GM12865 (cell line): ENCODE data around the gene CCM2L.

ENCODE experiments used
- DNase-seq: peaks from one replicate; pipeline ENCODE4 v3.0.0; 2010; ENCODE audit warnings: low read depth
- H3K4me3 ChIP-seq: 2 replicates; pipeline ENCODE4 v1.5.1; 2011; ENCODE audit warnings: mild to moderate bottlenecking, low read depth, low read length, control low read depth
- TF ChIP-seq, protein P1 (sequence below): IDR thresholded peaks from 2 replicates; pipeline ENCODE4 v1.5.1; 2011; ENCODE audit warnings: low read length, control low read depth, low read depth, inconsistent platforms; ENCODE audit not compliant: insufficient read depth; ENCODE audit errors: missing control alignments

Gene CCM2L

DNA sequence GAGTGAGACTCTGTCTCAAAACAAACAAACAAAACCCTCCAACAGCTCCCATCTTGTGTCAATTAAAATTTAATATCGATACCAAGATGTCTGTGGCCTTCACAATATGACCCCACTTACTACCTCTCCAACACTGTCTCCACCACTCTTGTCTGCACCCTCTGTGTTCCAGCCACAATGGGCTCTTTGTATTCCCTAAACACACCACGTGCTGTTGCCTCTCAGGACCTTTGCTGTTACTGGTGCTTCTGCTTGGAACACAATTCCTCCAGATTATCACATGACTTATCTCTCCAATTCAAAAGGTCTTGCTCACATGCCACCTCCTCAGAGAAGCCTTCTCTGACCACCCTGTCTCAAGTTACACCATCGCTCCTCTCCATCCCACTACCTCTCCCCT lies 35.8 kb downstream of the CCM2L start:
- H3K4me3 ChIP-seq, result no peak overlapping the region
- TF ChIP-seq, protein P1, sequence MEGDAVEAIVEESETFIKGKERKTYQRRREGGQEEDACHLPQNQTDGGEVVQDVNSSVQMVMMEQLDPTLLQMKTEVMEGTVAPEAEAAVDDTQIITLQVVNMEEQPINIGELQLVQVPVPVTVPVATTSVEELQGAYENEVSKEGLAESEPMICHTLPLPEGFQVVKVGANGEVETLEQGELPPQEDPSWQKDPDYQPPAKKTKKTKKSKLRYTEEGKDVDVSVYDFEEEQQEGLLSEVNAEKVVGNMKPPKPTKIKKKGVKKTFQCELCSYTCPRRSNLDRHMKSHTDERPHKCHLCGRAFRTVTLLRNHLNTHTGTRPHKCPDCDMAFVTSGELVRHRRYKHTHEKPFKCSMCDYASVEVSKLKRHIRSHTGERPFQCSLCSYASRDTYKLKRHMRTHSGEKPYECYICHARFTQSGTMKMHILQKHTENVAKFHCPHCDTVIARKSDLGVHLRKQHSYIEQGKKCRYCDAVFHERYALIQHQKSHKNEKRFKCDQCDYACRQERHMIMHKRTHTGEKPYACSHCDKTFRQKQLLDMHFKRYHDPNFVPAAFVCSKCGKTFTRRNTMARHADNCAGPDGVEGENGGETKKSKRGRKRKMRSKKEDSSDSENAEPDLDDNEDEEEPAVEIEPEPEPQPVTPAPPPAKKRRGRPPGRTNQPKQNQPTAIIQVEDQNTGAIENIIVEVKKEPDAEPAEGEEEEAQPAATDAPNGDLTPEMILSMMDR, result no peak
- no peak for DNase-seq

DNA sequence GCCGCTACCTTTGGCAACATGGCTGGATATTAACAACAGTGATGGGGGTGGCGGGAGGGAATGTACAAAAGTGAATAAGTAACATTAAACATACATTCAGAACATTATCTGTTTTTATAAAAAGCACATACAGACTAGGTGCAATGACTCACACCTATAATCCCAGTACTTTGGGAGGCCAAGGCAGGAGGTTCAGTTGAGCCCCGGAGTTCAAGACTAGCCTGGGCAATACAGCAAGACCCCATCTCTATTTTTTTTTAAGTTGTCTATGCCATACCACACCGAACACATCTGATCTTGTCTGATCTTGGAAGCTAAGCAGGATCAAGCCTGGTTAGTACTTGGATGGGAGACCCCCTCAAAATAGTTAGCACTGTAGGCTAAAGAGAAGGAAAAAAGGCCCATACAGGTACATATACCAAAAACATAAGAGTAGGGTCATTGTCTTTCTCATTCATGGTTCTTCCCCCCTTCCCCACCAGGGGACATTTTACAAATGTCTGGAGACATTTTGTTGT lies 40.1 kb downstream of the CCM2L start:
- no peak for DNase-seq
- TF ChIP-seq, protein P1, result no peak
- no peak overlapping the region for H3K4me3 ChIP-seq

DNA sequence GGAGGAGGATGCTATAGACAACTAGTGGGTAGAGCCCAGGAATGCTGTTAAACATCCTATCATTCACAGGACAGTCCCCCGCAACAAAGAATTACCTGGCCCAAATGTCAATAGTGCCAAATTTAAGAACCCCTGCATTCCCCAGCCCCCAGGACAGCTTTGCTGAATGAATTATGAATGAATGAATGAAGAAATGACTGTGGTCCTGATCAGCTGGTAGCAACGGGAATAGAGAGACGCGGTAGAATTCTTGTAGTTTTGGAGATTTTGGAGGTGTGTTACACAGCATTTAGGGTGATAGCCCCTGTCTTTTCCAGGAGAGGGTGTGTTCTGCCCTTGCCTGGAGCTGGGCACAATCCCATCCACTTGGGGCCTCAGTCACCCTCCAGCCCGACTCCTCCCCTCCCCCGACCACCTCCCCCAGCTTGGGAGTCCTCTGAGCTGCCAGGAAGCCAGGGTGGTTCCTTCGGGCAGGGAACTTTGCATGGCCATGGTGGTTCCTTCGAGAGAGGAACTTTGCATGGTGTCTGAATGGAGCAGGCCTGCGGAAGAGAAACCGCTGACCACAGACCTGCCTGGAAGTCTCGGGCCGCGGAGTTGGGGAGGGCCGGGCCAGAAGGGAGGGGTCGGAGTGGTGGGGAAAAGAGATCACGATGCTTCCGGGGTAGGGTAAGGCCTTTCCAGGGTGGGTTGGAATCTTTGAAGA lies 40.8 kb downstream of the CCM2L start:
- peak; percentile 52 for DNase-seq
- peak overlapping the region; percentile 62 for H3K4me3 ChIP-seq
- TF ChIP-seq, protein P1, result no peak

DNA sequence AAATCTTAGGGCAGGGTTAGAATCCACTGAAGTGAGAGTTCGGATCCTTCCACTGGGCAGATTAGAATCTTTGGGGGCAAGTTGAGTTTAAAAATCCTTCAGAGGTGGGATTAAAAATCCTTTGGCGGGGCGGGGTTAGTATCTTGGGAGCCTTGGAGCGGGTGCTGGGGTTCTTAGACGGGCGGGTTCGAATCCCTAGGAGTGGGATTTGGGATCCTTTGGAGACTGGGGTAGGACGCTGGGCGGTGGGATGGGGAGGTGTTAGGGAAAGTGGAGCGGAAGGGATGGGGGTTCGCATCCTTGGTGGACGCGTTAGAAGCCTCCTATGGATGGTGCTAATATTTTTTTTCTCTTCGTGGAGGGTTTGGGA lies 41.5 kb downstream of the CCM2L start:
- TF ChIP-seq, protein P1, result no peak
- peak overlapping the region; percentile 62 for H3K4me3 ChIP-seq
- no peak for DNase-seq

DNA sequence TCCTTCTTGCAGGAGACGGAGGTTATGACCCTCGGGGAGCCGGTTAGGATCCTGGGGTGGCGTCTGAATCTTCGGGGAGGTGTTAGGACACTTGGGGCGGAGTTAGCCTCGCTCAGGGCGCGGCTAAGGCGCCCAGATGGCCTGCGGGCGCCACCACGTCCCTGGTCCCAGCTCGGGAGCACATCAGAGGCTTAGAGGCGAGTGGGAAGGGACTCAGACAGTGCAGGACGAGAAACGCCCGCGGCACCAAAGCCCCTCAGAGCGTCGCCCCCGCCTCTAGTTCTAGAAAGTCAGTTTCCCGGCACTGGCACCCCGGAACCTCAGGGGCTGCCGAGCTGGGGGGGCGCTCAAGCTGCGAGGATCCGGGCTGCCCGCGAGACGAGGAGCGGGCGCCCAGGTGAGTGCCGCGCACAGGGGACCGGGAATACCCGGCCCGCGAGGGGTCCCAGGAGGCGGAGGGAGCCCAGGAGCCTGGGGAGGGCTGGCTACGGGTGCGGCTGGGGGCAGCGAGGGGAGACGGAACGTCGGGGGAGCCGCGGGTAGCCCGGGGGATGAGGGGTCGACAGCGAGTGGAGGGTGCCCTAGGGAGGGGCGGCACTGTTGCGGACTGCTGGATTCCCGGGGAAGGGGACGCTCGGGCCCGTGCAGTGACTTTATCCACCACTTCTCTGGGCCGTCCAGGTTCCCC lies 42.0 kb downstream of the CCM2L start, which contains the start of gene HCK:
Gene HCK, plus strand, starts transcription at position 153 of the 688 bp plus-strand sequence.
- TF ChIP-seq, protein P1, result no peak
- peak; percentile 50 for DNase-seq
- H3K4me3 ChIP-seq, result peak within 1 kb of the TSS; percentile 62

DNA sequence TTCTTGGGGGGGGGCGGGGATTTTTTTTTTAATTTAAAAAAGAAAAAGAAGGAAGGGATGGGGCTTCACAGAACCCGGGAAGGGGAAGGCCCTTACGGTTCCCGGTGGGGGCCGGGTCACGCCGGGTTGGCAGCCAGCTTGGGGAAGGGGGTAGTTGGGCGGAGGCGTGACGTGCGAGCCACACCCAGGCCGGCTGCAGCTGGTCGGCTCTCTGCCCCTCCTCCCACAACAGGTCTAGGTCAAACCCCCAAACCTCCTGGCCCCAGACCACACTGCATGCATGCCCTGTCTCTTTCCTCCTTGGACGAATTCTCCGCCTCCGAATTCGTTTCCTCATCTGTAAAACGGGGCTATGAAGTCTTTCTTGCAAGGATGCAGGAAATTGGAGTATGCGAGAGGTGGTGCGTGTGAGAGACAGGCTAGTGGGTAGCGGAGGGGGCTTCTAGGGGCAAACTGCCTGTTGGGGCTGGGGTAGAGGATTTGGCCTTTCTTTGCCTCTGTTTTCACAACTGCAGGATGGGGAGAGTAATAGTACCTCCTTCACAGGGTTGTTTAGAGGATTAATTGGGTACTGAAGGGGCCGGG lies 42.6 kb downstream of the CCM2L start:
- peak; percentile 61 for DNase-seq
- TF ChIP-seq, protein P1, result no peak

More for the DNA sequence above, 42.6 kb downstream of the CCM2L start:
- peak overlapping the region; percentile 62 for H3K4me3 ChIP-seq
